ENCODE data around the gene CDK5R2.

CDK5R2 gene

DNA sequence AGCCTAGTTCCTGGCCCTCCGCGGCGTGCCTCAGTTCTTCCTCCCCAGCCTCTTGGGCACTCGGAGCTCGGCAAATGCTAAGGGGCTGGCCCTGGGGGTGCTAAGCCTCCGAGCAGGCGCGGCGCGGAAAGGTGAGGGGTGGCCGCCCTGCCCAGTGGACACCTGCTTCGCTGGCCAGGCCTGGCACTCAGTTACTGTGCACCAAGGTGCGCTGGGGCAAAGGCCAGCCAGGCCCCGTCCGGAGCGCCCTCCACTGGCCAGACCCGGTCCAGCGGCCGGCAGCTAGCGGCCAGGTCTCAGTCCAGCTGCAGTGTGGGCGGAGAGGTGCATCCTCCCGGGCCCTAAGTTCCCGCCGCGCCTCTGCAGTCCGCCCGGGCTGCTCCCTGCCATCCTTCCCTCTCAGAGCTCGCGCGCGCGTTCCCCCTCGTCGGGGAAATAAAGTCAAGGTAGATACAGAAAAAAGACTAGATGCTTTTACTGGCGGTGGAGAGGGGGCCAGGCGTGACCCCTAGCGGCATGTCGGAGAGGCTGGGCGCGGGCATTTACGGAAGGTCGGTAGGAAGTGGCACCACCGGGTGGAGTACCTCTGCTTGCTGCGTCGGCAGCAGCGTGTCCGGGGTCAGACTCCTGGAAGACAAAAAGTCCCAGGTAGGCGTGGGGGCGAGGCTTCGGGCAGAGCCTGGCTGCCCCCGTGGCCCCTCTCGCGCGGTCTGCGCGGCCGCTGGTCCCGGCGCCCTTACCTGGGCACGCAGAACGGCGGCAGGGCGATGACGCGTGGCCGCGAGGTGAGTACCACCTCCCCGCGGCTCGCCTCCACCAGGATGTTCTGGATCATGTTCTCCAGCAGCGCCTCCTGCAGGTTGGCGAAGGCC is 43.2 kb downstream of the CDK5R2 start:
- peak; percentile 66 for DNase-seq (ENCODE audit: low spot score)

- DNase-seq (ENCODE audit: low spot score): no peak
These were observed 43.8 kb downstream of the CDK5R2 start for GRCh38 chr2:219003267-219003634.

- DNase-seq (ENCODE audit: low spot score): no peak
These were observed 44.5 kb downstream of the CDK5R2 start for GRCh38 chr2:219003979-219004378.

- no peak for DNase-seq (ENCODE audit: low spot score)
These were observed 49.8 kb downstream of the CDK5R2 start for GRCh38 chr2:219009294-219009693.

- DNase-seq (ENCODE audit: low spot score): peak; percentile 58
These were observed 50.8 kb downstream of the CDK5R2 start for GRCh38 chr2:219010162-219010756.

GRCh38 chr2:219010873-219011272 is 51.4 kb downstream of the CDK5R2 start:
- DNase-seq (ENCODE audit: low spot score): no peak
